GM18861 (cell line): Measurements from ENCODE around the gene VSNL1.
"Not testable (repeated sequence)": the region's sequence is repeated elsewhere in the genome, so short reads cannot be mapped to it uniquely, and the experiment has no call there.

Experiments used
- ATAC-seq: cut with Tn5 transposase; IDR thresholded peaks from one replicate; pipeline ENCODE4 v1.9.1; 2021; ENCODE audit not compliant: unreplicated experiment

VSNL1 gene

GRCh38 chr2:17541531-17541950 is 1.0 kb downstream of the VSNL1 start:
- no peak for ATAC-seq

DNA sequence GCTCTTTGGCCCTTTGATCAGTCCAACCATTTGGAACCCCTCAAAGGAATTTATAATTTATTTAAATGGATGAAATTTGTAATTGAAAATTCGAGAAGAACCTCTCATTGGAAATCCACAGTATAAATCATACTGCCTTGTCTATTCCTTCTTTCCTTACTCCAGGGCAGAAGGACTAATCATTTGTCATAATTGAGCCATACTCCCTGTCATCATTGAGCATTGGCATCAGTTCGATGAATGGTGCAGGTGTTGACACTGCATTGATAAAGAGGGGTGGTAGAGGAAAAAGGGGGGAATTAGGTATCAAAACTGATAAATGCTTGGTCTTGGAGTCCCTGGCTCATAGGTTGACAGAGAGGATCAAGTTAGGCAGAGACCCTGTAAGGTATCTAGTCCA is 2.0 kb downstream of the VSNL1 start:
- no peak for ATAC-seq

DNA sequence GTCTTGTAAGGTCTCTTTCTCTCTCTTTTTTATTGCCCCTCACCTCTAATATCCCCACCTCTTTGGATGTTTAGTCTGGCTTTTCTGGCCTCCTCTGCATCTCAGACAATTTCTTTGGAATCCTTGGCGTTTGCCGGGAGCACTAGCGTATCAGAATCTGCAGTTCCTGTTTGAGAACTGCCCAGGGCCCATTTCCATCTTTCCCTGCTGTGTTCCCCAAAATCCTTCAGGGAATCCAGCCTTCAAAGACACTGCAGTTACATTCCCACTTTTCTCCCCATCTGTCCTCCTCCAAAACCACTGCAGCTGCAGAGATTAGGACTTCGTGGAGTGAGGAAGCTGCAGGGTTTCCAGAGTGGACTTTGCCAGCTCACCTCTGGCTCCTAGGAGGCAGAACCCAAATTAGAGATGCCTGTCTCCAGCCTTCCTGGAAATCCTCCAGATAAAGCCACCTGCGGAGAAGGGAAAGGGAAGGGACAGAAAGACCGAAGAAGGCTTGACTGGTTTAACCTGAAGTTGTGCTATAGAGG is 2.7 kb downstream of the VSNL1 start:
- ATAC-seq = no peak

DNA sequence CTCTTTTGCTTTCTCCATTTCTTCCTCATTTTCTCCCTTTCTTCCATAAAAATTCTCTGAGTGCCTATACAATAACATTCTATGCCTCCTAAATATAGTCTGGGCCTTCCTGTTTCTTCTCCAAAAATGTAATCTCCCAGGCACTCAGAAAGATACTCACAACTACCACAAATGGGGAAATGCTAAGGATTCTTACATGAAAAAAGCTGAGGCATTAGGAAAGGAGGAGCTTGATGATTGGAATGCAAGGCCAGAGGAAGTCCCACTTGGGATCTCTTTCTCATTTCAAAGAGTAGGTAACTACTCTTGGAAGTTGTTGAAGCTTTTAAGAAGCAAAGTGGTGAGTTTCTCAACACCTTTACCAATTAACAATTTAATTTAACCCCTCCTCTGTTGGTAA is 3.4 kb downstream of the VSNL1 start:
- no peak for ATAC-seq

- no peak for ATAC-seq
These were observed 3.8 kb downstream of the VSNL1 start for GRCh38 chr2:17544256-17544655.

- no peak for ATAC-seq
These were observed 5.5 kb downstream of the VSNL1 start for GRCh38 chr2:17545680-17546613.

DNA sequence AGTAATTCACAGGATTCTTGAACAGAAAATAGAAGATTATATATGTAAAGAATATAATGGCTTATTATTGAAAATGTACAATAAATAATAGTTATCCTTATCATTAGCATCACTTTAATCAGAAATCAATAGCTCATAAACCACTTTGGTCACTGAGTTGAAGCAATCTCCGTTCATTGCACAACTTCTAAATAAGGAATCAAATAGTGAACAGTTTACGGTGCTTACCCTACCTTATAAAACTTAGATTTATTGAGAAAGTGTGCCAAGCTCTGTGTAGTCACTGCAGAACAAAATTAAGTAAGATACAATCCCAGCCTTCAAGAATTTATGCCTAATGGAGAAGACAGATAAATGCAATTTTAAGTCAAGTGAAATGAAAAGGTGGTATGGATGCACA is 6.7 kb downstream of the VSNL1 start:
- no peak for ATAC-seq

DNA sequence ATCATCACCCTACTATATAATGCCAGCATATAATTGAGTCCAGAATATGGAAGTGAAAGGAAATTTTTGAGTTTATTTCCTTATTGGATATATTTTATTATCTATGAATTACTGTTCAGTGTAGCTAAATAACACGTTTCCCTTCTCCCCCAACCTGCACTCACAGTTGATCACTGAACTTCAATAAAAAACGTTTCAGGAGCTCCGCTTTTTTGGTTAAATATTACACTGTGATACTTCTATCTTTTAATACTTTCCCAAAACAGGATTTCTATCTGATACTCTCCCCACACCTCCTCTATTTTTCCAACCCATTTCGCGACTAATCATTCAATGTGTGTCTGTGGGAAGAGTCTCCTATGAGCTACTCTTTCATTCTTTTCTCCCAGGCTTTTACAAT is 7.2 kb downstream of the VSNL1 start:
- no peak for ATAC-seq

DNA sequence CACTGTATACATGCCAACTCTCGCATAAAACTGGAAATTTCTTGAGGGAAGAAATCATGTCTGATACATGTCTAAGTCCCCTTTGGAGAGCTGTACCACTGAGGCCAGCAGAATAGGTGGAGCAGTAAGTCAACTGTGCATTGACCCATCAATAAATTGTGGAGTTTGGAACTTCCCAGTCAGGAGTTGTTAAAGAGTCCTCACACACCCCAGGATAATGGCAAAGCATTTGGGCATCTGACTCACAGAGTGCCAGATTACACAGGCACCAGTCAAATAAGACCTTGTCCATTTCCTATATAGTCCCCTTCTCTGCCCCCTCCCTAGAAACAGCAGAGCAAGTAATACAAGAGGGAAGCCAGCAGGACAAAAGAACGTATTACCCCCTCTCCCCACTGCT is 10.4 kb downstream of the VSNL1 start:
- ATAC-seq = no peak

DNA sequence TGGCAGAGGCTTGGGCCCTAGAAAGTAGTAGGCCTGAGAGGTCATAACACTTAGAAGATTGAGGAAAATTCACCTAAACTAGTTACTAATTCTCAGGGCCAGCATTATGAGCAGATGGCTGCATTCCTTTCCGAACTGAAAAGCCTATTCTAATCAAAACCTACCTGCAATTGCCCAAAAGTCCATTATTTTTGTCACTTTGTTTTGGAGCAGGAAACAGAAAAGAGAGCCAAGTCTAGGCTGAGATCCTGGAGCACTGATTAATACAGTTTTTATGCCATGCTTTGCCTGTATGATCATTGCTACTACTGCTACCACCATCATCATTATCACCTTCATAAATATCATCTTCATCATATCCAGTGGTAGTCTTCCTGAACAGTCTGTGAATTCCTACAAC is 14.7 kb downstream of the VSNL1 start:
- no peak for ATAC-seq

DNA sequence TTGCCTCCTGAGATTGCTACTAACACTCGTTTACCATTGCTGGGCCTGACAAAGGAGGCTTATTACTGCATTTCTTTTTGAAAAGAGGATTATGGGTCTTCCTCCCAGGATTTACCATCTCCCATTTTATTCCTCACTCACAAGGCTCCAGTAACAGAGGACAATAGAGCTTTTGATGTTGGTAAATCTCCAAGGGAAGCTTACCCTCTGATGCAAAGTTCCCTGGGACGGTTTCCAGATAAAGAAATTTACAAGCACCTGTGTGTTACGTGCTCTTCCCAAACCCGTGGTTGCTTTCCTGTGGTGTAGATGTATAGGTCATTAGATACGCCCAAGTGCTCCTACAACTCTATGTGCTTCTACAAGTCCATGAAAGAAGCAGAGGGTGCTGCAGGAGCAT is 17.1 kb downstream of the VSNL1 start:
- no peak for ATAC-seq

DNA sequence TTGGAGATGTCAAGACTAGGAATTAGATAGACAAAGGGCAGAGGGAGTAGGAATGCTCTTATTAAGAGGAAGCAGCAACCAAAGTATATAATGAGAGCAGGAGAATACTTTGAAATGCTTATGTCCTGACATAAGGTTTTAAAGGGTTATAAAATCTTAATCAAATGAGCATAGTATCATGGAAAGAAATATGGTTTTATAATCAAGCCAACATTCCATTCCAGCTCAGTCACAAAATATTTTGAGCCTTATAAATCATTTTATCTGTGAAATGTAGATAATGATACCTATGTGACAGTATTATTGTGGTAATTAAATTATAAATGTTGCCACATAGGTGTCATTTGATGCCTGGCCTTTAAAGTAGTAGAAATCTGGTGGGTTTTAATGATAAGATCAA is 17.6 kb downstream of the VSNL1 start:
- no peak for ATAC-seq

- no peak for ATAC-seq
These were observed 18.4 kb downstream of the VSNL1 start for GRCh38 chr2:17558878-17559277.

GRCh38 chr2:17565726-17566125 is 25.2 kb downstream of the VSNL1 start:
- not testable (repeated sequence) for ATAC-seq

- no peak for ATAC-seq
These were observed 31.2 kb downstream of the VSNL1 start for GRCh38 chr2:17571681-17572080.

GRCh38 chr2:17573085-17573803 is 32.7 kb downstream of the VSNL1 start:
- no peak for ATAC-seq

DNA sequence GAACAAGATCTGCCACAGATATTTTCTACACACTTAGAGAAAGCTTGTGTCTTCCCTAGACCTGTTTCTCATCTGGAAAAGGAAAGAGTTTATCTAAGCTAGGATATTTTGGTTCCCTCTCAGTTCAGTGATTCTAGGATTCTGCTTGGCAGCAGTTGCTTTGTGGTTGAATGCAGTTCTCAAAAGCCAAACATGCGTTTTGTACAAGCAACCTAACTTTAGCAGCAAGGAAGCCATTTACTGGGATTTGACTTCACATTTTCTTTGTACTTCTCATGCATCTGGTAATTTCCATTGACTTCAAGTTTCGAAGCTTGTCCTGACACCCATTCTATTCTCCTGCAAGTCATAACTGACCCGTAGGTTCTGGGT is 33.3 kb downstream of the VSNL1 start:
- ATAC-seq = no peak

GRCh38 chr2:17574406-17575073 is 34.0 kb downstream of the VSNL1 start:
- ATAC-seq = no peak

DNA sequence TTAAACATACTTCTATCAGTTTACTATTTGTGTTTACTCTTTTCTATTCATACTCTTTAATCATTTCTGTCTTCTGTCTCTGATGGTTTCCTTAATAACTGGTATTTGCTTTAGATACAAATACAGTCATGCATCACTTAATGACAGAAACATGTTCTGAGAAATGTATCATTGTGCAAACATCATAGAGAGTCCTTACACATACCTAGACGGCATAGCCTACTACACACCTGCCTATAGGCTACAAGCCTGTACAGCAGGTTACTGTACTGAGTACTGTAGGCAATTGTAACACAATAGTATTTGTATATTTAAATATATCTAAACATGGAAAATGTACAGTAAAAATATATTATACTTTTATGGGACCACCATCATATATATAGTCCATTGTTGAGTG is 36.3 kb downstream of the VSNL1 start:
- no peak for ATAC-seq

GRCh38 chr2:17578466-17578928 is 38.0 kb downstream of the VSNL1 start:
- ATAC-seq = no peak

DNA sequence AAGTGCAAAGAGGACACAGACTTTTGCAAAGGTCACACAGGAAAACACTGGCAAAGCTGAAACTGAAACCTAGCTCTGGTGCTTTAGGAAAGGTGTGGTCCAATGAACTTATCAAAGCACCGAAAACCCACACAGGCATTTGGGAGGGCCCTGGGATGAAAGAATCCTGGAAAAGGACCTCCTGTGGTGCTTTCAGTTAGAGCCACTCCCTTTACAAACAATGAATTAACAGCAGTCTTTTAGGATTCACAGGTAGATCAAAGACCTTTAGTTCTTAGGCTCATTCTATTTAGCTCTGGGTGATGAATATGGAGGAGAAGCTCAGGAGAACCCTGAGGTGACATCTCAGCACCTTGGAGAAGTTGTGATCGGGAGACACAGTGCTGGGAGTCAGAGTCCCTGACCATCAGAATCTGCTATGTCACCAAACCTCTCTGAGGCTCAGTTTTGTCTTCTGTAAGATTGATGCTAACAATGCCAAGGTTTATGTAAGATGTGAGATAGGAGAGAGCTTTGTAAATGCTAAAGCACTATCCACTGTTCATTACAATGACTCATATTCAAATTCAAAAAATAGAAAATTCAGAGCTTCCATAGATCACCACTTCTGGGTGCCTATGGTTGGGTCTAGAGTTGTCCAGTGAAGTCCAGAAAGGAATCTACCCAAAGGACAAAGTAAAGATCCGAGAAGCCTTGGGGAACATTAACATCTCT is 39.3 kb downstream of the VSNL1 start:
- ATAC-seq = no peak
